Measurements from ENCODE around the gene ZNF790.

Gene ZNF790

GRCh38 chr19:36772311-36773222 is 65.6 kb downstream of the ZNF790 start, which contains the start of gene ZNF850:
Gene ZNF850 (minus strand): TSS chr19:36772807. CDS start chr19:36762606, 10,201 bp downstream.
- DNase-seq (ENCODE audit: low read depth in 2 of 2), result peak; percentile 81 to 89

- no peak for DNase-seq (ENCODE audit: low read depth in 2 of 2)
Observed at GRCh38 chr19:36771261-36772231, 66.6 kb downstream of the ZNF790 start.
